LNCAP (cell line): ENCODE data around the gene ACRV1.

Experiments used
- CTCF ChIP-seq: fragments of 450-650 bp; IDR thresholded peaks from 2 replicates; pipeline ENCODE4 v1.5.1; 2017; ENCODE audit warnings: mild to moderate bottlenecking

Gene ACRV1, protein sequence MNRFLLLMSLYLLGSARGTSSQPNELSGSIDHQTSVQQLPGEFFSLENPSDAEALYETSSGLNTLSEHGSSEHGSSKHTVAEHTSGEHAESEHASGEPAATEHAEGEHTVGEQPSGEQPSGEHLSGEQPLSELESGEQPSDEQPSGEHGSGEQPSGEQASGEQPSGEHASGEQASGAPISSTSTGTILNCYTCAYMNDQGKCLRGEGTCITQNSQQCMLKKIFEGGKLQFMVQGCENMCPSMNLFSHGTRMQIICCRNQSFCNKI

DNA sequence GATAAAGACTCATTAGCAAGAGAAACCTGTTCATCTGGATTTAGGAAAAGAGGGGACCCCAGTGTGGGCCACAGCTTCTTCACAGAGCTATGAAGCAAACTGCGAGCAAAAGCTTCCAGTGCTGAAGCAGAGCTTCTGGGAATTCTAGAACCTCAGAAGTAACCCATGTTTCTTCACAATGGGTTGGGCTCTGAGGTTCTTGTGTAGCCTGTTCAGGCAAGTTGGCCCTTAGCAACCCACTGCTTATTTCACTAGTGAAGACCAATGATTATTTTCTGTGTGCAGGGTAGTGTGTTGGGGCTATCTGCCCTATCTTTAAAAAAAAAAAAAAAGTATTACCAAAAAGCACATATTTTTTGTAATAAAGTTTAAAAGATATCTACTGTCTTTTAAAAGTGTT is at the start of gene ACRV1:
Gene ACRV1 (minus strand): TSS at position 101 of the 400 bp plus-strand sequence. CDS start 67 bp downstream, at position 34.
- no peak for TF ChIP-seq CTCF

DNA sequence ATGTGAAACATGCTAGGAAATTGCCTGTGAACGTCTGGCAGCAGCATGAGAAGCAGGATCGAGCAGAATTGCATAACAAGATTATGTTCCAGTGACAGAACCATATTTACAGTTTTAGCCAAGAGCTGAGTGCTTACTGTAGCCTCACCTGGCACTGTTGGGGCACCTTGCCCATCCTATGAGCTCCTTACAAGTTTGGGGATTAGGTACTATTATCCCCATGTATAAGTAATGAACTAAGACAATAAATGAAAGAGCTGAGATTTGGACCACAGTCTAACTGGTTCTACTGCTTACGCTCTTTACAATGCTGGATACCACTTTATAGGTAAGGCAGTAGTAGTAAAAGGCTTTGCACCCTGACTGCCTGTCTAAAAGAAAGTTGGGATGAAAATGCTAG is 48.3 kb upstream of the ACRV1 start:
- TF ChIP-seq CTCF, result no peak

GRCh38 chr11:125724125-125724524 is 43.5 kb upstream of the ACRV1 start:
- TF ChIP-seq CTCF, result peak; percentile 21; the same call in 1 of the 2 replicates

DNA sequence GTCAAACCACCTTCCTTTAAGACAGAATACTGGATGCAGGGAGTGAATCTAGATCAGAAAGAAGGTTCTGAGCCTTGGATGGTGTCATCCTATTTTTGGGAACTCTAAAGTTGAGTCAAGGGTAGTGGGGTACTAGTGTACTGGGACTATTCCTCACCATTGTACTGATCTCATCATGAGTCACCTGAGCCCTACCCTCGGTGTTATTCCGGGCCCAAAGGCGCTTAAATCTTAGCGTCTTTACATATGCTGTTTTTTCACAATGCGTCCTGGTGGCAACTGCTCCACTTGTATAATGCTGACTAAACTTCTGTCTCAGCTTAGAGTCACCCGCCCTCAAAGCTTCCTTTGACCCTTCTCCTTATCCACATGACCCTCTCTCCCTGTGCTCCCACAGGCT is 40.1 kb upstream of the ACRV1 start:
- no peak for TF ChIP-seq CTCF

GRCh38 chr11:125701858-125702621 is 21.4 kb upstream of the ACRV1 start:
- no peak for TF ChIP-seq CTCF

- no peak for TF ChIP-seq CTCF
These were observed 20.5 kb upstream of the ACRV1 start for GRCh38 chr11:125701018-125701610.

DNA sequence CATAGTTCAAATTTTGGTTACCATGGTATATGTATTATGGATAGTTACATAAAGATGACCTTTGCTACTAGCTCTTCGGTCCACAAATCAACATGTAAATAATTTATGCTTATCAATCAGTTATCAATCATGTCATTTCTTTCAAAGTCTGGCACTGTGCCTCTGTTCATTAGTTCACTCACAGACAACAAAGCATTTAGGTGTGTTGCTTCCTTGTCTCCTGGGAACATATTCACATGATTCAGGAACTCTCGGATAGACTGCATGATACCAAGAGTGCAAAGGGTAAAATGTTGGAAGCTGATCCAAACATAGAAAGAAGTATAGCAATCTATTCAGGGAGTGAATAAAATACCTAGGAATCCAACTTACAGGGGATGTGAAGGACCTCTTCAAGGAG is 14.3 kb upstream of the ACRV1 start:
- TF ChIP-seq CTCF, result no peak
